Measurements from ENCODE around the gene OR2AE1.

The OR2AE1 gene

GRCh38 chr7:99860281-99861127, 16.3 kb downstream of the OR2AE1 start:
- no peak for DNase-seq

GRCh38 chr7:99855236-99855635, 21.6 kb downstream of the OR2AE1 start:
- DNase-seq = no peak

- no peak for DNase-seq
Measured at GRCh38 chr7:99848420-99849216, 28.2 kb downstream of the OR2AE1 start.

- peak in 1 of 4 experiments; percentile 23 for DNase-seq
Measured at GRCh38 chr7:99844328-99844727, 32.5 kb downstream of the OR2AE1 start.

GRCh38 chr7:99843808-99844207, 33.0 kb downstream of the OR2AE1 start:
- no peak for DNase-seq

- DNase-seq = no peak
Measured at GRCh38 chr7:99842926-99843325, 33.9 kb downstream of the OR2AE1 start.

GRCh38 chr7:99840136-99840869, 36.5 kb downstream of the OR2AE1 start:
- no peak for DNase-seq

- DNase-seq = no peak
Measured at GRCh38 chr7:99839287-99840021, 37.4 kb downstream of the OR2AE1 start.

GRCh38 chr7:99837649-99838361, 39.0 kb downstream of the OR2AE1 start:
- peak in 3 of 4 experiments; percentile 9 to 29 (median 14) for DNase-seq

GRCh38 chr7:99835189-99835588, 41.6 kb downstream of the OR2AE1 start:
- no peak for DNase-seq

- no peak for DNase-seq
Measured at GRCh38 chr7:99834382-99834781, 42.5 kb downstream of the OR2AE1 start.

GRCh38 chr7:99833289-99833877, 43.5 kb downstream of the OR2AE1 start:
- peak in 1 of 4 experiments; percentile 3 for DNase-seq

GRCh38 chr7:99831595-99831994, 45.2 kb downstream of the OR2AE1 start:
- no peak for DNase-seq

- DNase-seq = no peak
Measured at GRCh38 chr7:99829524-99830160, 47.2 kb downstream of the OR2AE1 start.

- no peak for DNase-seq
Measured at GRCh38 chr7:99828811-99829210, 48.0 kb downstream of the OR2AE1 start.

- no peak for DNase-seq
Measured at GRCh38 chr7:99827040-99827778, 49.6 kb downstream of the OR2AE1 start.
